ENCODE results near the gene PHACTR2.

The PHACTR2 gene

DNA sequence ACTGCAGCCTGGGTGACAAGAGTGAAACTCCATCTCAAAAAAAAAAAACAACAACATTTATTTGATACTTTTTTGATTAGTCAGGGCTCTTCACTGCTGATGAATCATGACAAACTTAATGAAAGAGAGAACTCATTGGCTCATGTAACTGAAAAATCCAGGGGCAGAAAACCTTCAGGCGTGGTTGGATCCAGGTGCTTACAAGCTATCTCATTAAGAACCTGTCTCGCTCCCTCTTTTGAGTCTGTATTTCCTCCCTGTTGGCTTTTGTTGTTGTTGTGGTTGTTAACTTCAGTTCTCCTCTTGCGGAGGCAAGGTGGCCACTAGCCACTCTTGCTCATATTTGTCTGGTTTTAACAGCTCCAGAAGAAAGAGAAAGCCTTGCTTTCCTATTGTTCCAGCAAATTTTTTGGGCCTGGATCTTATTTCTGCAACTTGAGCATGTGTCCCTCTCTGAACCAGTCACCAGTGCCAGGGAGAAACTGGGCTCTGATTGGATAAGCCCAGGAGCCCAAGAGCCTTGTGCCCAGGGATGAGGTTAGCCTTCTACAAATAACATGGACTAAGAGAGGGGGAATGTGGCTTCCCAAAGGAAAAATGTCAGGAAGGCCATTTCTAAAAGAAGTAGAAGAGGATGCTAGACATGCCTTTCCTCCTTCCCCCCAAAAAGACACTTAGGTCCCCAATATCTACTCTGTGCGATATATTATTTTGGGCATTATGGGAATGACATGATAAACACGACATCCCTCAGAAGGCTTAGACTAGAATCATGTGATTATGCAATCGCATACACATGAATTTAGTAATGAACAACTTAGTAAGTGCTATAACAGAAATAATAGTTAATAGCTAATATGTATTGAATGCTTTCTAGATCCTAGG, 64.5 kb downstream of the PHACTR2 start:
- DNase-seq (ENCODE audit: low spot score) = no peak

- DNase-seq (ENCODE audit: low spot score) = no peak
Observed at GRCh38 chr6:143742955-143743255, 65.1 kb downstream of the PHACTR2 start.

GRCh38 chr6:143743301-143744166, 65.8 kb downstream of the PHACTR2 start:
- DNase-seq (ENCODE audit: low spot score) = no peak

DNA sequence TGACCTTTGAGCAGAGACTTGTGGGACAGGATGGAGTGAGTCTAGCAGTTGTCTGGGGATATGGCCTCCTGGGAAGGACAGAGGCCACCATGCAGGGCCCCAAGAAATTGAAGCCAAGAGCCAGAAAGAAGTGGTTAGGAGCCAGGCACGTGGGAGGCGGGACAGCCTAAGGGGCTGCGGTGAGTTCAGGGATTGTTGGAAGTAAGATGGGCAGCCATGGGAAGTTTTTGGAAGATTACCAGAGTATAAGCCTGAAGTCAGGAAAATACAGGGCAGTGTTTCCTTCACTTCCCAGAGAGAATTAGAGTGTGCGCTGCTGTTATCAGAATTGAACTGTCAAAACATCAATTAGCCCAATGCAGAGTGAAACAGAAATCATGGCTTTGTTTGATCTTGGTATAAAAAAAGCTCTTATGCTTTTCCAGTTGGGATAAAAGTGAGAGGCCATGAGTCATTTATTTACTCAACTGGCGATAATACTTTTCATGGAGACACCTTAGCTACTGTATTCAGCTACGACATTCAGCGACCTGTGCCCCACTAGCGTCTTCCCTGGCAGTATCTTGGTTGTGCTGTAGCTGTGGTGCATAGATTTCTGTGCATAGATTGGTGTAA, 66.9 kb downstream of the PHACTR2 start:
- DNase-seq (ENCODE audit: low spot score) = no peak

GRCh38 chr6:143745166-143746133, 67.7 kb downstream of the PHACTR2 start:
- DNase-seq (ENCODE audit: low spot score) = no peak

DNA sequence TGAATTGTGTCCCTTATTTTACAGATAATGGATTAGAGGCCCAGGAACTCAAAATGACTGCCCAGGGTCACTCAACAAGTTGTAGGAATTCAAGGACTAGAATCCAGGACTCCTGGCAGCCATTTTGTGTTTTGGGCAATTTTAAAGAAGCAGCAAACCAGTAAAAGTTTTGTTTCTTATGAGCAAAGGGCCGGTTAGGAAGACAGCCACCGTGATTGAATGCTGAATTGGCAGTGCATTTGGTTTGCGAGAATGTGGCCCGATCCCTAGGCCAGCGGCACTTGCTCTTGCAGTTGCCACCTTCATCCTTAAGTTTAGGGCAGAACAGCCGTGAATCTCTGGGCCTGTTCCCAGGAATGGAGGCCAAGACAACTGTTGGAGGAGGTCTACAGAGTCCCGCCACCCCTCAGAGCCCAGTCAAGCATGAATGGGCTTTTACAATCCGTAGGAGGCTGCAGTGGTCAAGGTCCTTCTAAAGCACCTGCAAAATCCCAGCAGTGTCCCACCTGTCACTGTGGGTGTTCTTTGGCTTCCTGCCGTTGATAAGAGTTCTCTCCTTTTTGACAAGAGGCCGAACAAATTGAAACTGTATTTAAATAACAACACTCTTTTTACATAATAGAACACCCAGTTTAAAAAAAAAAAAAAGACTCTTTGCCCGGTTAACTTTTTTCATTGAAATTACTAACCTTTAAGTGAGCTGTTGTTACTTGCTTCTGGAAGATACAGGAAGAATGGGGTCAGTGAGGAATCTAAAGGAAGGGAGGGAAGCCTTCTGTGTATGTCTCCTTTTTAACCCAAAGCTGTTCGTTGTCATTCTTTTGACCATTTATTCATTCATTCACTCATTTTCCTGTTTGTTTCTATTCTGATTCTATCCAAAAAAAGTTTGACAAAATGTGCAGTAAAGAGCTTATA, 68.7 kb downstream of the PHACTR2 start:
- DNase-seq (ENCODE audit: low spot score) = no peak

- no peak for DNase-seq (ENCODE audit: low spot score)
Observed at GRCh38 chr6:143747347-143747842, 69.6 kb downstream of the PHACTR2 start.

- DNase-seq (ENCODE audit: low spot score) = no peak
Observed at GRCh38 chr6:143749891-143750290, 72.1 kb downstream of the PHACTR2 start.

GRCh38 chr6:143750877-143751276, 73.1 kb downstream of the PHACTR2 start:
- DNase-seq (ENCODE audit: low spot score) = no peak

DNA sequence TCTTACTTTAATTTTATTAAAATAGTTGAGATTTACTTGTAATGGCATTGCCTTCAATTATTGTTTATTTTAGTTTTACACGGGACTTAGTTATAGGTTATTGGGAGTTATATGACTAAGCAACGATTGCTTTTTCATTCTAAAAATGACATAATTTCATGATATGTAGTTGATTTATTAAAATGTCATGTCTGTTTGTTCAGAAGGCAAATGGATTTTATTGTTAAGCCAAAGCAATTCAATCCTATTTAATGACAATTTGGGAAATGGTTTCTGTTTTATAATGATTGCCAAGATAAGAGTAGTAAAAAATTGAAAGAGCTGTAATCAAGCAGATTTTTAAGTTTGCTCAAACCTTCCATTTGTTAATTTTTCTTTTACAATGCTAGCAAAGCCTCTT, 74.7 kb downstream of the PHACTR2 start:
- DNase-seq (ENCODE audit: low spot score) = no peak

DNA sequence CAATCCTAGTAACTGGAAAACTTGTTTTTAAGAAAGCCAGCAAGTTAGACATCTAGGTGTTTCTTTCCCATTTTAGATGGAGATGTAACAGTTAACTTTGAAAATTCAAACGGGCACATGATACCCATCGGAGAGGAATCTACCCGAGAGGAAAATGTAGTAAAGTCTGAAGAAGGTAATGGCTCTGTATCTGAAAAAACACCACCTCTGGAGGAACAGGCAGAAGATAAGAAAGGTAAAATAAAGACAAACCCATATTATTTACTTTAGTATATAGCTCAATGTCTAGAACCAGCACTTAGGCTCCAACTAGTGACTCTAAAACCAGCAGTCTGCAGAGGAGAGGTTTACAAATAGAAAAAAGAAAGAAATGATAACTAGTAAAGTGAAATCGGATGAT, 75.9 kb downstream of the PHACTR2 start:
- no peak for DNase-seq (ENCODE audit: low spot score)

DNA sequence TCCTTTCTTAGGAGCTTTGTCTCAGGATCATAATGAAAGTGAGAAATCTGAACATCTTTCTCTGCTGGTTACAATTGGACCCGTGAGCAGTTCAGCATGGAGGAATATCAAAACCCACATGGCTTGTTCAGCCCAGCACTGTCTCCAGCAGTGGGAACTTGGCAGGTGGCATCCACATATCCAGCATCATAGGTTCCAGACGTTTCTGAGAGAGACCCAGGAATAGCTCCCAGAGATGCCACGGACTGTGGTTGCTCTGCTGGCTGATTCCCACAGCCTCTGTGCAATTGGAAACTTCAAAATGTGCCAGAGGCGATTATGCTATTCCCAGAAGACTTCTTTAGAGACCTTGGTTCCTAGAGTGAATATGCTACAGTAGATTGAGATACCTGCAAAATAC, 76.4 kb downstream of the PHACTR2 start:
- no peak for DNase-seq (ENCODE audit: low spot score)

DNA sequence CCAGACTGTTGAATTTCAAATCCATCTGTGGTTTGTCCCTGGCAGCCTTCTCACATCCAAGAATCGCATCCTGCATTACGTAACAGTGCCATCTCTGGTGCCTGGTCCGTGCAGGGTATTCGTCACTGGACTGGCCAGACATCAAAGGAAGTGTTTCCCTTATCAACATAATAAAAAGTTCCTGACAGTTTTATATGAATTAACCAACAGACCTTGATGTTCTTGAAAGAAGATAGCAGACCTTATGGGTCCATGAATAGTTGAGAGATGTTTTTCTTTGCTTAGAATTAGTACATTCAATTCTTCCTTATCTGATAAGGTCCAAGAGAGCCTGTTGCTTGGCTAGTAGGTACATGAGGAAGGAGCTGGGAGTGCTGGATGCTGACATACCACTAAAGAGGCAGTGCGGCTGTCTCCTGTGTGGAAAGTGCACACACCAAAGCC, 77.6 kb downstream of the PHACTR2 start:
- DNase-seq (ENCODE audit: low spot score) = no peak

DNA sequence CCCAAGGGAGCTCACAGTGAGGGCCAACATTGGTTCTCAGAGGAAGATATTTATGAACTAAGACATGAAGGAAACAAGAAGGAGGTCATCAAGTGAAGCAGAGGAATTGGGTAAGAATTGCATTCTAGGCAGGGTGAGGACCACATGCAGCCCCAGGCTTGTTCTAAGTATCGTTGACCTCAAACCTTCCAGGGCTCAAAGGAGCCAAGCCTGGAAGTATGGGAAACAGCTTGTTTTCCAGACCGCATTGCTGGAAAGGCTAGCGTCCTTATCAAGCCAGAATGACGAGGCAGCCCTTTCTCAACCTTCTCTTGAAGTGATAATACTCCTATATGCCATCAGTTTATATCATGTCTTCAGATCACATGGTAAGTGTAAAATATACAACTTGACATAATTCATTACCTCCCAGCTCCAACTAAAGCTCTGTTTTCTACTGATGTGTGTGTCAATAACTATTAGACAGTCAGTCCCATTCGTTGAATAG, 79.6 kb downstream of the PHACTR2 start:
- no peak for DNase-seq (ENCODE audit: low spot score)

DNA sequence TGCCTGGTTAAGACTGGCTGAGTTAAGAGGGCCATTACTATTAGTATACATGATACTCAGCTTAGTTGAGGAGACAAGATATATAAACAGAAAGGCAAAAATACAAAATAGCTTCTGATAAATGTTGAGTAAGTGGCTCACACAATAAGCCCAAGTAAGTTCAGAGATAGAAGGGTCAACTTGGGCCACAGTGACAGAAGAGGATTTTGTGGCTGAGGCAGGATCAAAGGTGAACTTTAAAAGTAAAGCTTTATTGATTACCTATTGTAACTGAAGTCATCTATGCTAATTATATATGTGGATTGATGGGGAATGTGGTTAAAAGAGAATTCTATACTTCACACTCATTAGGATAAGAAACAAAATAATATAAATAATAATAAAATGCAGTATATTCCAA, 80.8 kb downstream of the PHACTR2 start:
- DNase-seq (ENCODE audit: low spot score) = no peak

DNA sequence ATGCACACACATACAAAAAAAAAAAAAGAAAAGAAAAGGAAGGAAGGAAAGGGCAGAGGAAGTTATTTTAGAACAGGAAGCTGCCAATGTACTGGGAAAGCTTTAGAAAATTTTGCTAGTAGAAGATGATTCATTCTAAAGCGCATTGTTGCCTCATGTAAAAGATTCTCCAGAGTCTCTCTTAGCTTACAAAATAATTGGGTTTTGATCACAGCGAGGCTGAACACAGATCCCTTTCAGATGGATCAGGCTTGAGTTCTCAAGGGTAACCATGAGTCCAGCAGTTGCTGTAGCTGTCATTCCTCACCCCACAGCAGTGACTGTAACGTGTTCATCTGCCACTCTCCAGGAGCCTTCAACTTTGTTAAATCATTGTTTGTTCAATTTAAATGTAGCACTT, 81.9 kb downstream of the PHACTR2 start:
- no peak for DNase-seq (ENCODE audit: low spot score)

DNA sequence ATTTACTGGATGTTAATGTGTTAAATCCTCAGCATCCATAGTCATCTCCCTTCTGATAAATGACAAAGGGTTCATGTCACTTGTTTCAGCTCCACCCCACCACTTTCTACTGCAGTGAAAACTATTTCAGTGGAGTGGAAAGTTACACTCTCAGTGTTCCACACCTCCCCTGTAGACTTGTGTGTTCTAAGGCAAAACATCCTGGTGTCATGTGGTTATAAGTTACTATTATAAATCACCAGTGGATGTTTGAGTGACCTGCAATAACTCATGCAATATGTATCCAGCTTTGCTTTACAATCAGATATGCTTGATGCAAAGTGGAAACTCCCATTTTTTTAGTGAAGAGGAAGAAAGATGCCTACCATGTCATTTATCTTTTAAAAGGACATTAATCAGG, 83.3 kb downstream of the PHACTR2 start:
- no peak for DNase-seq (ENCODE audit: low spot score)

DNA sequence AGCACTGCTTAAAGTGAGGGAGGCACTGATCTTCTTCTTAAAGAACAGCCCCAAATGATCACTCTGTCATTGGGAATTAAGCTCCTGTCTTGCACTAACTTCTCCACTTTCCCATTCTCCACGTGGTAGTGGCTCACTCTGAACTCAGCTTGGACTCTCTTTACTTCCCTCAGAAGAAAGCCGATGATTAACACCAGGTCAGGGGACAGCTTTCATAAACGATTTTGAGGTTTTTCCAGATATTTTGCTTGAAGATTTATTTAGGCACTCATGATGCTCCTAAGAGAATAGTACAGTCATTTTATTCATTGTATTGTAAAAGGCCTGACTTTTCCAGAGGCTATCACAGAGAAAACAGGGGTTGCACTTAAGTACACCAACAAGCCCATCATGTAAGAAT, 84.4 kb downstream of the PHACTR2 start:
- DNase-seq (ENCODE audit: low spot score) = no peak

GRCh38 chr6:143765422-143766184, 87.8 kb downstream of the PHACTR2 start:
- no peak for DNase-seq (ENCODE audit: low spot score)
